ENCODE results near the gene BTBD6.
A peak's percentile ranks its signal among the peaks of the same experiment; 100 is the strongest.
"Not testable (repeated sequence)": the region's sequence is repeated elsewhere in the genome, so short reads cannot be mapped to it uniquely, and the experiment has no call there.

Gene BTBD6

DNA sequence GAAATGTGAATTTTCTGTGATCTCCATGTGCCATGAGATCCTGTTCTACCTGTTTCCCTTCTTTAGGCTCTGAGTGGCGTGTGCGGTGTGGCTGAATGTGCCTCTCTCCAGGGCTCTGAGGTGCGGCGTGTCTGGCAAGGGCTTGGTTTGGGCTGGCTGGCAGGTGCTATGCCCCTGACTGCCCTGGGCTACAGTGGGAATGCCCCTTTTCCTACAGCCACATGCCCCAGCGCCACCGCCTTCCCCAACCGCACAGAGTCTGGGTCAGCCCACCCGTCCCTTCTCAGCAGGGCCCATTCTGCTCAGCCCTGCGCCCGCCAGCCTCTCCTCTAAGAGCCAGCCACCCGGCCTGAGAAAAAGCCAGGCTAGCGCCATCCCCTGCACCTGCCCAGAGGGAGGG lies 24.7 kb downstream of the BTBD6 start:
- no peak for DNase-seq

DNA sequence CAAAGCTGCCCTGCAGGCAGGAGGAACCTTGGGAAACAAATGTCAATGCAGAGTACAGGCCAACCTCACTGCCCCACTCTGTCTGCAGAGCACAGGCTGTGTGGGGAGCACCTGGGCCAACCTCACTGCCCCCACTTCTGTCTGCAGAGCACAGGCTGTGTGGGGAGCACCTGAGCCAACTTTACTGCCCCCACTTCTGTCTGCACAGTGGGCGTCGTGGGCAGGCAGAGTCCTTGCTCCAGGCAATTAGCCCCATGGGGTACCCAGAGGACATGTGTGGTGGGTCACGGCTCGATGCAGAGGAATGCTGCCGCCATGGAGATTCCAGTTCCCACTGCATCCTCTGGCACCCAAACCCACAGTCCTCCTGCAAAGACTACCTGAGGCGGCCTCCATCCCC lies 26.3 kb downstream of the BTBD6 start:
- DNase-seq = no peak

DNA sequence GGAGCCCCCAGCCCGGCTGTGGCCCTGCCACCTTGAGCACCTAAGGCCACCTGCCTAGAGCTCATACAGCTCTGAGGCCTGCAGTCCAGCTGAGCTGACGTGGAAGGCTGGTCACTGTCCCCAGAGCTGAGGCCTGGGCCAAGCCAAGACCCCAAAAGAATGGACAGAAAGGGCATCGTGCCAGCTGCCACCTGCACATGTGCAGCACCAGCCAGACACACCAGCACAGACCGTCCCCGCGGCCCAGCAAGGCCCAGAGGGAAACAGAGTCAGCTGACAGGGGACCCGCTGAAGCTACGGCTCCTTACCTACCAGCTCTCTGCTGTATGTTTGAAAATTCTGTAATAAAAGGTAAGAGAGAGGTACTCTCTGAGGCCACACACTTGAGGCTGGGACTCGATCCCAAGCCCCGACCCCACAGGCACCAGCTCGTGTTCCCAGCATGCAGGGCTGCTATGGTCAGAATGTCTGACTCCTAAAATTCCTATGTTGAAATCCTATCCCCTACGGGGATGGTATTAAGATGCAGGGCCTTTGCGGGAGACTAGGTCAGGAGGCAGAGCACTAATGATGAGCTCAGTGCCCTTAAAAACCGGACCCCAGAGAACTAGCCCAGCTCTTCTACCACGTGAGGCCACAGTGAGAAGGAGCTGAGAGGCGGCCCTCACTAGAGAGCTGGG lies 27.1 kb downstream of the BTBD6 start:
- DNase-seq = no peak

DNA sequence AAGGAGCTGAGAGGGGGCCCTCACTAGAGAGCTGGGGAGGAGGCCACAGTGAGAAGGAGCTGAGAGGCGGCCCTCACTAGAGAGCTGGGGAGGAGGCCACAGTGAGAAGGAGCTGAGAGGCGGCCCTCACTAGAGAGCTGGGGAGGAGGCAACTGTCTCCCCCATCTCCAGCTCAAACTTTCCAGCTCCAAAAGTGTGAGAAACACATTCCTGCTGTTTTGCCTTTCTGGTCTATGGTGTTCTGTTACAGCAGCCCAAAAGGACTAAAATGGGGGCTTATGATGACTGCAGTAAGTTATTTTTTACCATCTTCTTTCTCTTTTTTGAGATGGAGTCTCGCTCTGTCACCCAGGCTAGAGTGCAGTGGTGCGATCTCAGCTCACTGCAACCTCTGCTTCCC lies 29.1 kb downstream of the BTBD6 start:
- not testable (repeated sequence) for DNase-seq

DNA sequence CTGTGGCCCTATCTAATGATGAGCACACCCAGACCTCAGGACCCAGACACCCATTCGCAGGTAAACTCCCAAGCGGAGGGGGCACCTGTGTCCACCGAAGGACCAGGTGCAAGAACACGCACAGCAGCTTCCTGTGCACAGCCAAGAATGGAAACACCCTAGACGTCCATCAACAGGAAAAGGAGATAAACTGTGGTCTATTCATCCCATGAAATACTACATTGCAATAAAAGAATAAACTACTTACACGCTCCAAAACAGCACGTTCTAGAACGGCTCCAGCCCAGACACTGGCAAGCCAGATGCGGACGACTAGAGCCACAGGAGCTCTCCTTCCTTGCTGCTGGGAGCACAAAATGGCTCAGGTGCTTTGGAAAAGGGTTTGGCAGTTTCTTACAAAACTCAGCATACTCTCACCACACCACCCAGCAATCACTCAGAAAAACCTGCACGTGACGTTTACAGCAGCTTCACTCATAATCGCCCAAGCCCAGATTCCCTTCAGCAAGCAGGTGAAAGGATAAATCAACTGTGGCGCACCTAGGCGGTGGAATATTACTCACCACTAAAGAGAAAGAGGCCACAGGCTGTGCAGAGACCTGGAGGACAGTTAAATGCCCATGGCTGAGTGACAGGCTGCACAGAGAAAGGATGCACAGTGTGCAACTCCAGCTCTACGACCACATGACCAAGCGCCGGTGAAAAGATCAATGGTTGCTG lies 31.5 kb downstream of the BTBD6 start:
- no peak for DNase-seq

DNA sequence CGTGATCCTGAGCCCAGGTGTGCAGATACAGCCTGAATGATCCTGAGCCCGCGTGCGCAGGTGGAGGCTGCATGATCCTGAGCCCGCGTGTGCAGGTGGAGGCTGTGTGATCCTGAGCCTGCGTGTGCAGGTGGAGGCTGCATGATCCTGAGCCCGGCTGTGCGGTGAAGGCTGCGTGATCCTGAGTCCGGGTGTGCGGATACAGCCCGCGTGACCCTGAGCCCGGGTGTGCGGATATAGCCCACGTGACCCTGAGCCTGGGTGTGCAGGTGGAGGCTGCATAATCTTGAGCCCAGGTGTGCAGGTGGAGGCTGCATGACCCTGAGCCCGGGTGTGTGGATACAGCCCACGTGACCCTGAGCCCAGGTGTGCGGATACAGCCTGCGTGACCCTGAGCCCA lies 32.2 kb downstream of the BTBD6 start:
- no peak for DNase-seq

DNA sequence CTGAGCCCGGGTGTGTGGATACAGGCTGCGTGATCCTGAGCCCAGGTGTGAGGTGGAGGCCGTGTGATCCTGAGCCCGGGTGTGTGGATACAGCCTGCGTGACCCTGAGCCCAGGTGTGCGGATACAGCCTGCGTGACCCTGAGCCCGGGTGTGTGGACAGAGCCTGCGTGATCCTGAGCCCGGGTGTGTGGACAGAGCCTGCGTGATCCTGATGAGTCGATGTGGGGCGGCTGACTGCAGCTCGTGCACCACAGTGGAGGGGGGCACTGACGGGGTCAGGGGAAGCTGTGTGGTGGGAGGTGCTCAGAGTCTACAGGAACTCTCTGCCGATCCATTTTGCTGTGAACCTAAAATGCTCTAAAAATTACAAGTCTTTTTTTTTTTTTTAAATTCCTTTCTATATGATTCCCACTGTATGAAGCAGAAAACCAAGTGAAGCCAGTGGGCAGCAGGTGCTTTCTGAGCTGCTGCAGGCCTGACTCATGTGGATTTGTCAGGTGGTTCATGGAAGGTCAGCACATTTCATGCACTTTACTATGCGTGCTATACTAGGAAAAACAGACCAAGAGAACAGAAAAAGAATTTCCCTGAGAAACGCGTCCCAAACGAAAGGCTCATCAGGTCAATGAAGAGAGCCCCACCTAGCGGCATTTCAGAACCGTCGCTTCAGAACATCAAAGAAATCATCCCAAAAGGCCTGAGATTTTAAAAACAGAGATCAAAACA lies 33.2 kb downstream of the BTBD6 start:
- DNase-seq = no peak

DNA sequence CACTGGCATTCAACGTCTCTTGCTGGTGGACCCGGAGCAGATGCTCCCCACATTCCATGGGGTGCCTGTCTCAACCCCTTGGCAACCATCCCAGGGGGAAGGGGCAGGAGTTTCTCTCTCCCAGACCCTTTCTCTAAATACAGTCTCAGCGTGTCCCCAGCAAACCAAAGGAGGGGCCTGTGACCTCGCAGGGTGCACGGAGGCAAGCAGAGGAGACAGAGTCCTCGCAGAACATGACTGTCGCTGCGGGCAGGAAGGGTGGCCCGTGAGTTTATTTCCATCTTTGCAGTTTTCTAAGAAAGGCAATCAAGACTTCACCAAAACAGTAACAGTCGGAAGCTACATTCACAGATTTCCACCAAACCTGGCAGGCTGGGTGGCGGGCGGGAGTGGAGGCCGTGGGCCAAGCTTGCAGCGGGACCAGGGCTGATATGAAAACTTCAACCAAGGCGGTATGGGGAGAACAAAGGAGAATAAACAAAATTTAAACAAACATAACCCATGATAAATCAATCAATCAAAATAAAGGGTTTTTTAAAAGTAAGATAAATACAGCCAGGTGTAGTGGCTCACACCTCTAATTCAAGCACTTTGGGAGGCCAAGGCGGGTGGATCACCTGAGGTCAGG lies 33.9 kb downstream of the BTBD6 start:
- no peak for DNase-seq

DNA sequence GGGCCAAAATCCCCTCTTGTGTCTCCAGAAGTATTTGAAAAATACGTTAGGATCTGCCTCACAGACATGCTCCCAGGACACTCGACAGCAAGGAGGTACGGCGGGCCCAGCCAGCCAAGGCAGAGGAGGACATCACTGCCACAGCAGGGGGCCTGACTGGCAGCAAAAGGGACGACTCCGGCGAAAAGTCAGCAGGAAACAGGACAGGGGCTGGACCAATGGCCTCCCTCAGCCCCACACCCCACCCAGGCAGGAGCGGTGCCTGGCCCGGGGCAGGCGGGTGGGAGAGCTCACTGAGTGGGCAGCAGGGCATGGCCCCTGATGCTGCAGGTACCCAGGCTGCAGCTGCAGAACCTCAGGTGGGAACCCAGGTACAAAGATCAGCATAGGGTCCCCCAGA lies 34.7 kb downstream of the BTBD6 start:
- DNase-seq = no peak

DNA sequence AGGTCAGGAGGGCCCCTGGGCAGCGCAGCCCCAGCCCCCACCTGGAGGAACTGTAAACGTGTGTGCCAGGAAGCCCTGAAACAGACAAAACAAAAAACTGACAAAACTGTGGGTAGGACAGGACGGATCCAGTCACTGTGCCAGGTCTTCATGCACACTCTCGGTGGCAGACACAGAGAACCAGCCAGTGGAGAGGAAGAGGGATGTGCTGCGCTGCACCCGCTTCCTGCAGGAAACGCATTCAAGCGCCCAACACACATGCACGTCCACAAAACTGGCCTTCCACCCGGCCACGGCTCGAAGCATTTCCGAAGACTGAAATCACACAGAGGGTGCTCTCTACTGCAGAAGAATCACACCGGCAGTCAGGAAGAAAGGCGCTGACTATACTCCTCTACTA lies 35.6 kb downstream of the BTBD6 start:
- DNase-seq = no peak

DNA sequence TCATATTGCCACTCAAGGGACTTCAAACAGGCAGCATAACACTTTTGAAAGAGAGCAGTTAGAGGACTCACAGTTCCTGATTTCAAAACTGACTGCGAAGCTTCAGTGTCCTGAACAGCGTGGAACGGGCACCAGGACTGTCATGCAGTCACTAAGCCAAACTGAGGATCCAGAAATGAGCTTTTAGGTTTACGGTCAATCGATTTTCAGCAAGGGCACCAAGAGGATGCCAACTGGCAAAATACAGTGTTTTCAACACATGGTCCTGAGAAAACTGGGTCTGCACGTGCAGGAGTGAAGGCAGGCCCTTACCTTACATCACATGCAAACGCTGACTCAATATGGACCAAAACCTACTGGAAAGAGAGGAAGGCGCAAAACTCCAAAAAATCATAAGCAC lies 36.8 kb downstream of the BTBD6 start:
- no peak for DNase-seq

DNA sequence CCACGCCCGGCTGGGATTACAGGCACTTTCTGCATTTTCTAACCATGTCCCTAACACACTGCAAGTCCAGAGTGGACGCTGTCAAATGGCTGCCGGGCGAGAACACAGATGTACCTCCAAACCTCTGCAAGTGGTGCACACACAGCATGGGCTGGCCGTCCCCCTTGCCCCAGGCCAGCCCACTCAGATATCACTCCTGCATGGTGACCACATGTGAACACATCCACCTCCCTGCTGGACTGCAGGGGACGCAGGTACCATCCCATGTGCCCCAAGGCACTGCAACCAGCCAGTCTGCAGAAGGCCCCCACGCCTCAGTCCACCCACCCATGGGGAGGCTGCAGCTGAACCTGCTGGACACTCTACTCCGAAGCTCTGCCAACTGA lies 38.4 kb downstream of the BTBD6 start:
- no peak for DNase-seq

DNA sequence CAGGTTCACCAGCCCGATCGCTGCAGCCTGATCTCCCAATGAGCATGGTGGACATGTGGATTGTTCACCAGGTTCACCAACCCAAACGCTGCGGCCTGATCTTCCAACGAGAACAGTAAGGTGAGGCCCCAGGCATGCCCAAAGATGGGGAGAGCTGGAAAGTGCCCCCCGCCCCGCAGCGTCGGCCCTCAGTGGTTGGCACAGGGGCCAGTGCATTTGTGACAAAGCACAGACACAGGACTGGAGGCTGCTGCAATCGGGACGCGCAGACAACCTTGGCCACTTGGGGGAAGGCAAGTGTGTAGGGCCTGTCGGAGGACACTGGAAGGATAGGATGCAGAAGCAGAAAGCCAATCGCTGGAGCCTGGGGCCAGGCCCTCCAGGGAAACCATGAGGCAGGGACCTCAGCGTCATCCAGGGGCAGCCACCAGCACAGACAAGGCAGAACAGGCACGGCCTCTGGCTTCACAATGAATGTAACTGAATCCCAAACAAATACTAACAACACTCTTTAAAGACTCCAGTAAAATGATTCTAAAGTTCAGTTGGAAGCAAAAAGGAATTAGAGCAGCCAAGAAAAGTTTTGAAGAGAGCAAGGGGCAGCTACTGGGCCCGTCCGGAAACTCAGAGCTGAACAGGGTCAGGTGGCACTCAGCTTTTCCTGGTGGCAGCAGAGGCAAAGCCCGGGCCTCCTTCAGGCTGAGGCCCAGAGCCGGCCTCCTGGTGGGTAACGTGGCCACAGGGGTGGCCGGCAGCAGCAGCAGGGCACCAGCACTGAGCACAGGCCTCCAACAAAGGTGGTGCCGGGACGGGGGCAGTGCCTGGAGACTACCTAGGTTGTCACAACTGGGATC lies 39.1 kb downstream of the BTBD6 start:
- DNase-seq = no peak

DNA sequence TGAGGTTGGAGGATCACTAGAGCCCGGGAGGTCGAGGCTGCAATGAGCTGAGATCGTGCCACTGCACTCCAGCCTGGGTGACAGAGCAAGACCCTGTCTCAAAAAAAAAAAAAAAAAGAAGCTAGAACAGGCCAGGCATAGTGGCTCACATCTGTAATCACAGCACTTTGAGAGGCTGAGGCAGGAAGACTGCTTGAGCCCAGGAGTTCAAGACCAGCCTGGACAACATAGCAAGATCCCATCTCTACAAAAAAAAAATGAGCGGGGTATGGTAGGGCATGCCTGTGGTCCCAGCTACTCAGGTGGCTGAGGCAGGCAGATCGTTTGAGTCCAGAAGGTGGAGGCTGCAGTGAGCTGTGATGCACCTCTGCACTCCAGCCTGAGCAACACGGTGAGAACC lies 40.6 kb downstream of the BTBD6 start:
- not testable (repeated sequence) for DNase-seq

DNA sequence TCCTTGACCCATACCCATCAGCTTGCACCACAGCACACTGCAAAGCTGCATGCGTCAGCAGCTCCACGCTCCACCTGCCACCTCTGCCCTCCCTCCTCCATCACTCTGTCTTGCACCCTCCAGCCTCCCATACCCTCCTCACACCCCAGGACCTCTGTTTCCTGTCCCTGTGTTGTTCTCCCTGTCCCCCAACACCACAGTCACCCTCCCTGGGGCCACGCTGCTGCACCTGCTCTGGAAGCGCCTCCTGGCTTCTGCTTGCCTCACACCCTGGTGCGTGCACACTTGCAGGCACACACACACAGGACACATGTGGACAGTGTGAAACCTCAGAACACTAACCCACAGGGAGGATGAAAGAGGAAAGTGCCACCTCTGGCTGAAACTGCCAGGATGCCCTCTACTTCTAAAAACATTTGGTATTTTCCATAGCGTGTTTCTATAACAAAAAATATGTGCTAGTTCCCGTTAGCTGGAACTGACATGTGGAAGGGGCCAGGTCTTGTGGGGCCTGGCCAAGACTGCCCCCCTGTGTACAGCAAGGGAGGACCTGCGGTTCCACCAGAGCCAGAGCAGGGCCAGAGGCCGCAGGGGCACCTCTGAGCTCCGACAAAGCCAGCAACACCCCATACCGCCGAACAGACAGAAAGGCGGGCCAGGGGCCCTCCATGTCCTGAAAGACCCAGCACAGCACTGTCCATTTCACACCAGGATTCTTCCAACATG lies 42.5 kb downstream of the BTBD6 start:
- DNase-seq = no peak

DNA sequence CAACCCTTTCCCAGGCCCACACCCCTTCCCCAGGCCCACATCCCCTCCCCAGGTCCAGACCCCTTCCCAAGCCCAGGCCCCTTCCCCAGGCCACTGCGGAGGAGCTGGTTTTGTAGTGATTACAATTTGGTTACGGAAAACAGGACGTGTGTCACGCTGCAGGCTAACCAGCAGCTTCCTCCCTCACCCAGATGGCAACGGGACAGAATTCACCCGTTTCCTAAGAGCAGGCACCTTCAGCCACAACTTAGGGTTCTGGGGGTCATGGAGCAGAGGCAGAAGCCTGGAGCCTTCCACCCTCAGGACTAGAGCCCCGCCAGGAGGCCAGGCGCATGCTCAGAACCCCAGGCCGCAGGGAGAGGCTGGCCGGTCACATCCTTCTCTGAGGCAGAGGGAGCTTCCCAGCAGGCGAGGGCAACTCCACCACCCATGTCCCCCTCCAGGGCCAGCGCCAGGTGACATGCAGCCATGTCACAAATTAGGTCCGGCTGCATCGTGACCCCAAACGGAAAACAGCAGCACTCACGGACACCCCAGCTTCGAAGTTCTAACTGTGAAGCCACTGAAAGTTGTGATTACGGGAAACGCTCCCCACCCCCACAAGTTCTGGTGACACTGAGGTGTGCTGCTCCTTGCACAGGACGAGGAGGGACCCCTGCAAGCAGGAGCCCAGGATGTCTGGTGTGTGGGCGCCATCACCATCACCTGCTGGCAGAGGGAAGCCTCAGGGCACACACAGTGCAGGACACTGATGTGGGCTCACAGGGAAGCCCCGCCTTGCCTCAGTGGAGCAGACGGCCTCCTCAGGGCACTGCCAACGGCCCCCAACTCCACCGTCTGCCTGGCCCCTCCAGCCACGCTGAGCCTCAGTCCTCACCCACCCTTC lies 44.7 kb downstream of the BTBD6 start:
- no peak for DNase-seq

DNA sequence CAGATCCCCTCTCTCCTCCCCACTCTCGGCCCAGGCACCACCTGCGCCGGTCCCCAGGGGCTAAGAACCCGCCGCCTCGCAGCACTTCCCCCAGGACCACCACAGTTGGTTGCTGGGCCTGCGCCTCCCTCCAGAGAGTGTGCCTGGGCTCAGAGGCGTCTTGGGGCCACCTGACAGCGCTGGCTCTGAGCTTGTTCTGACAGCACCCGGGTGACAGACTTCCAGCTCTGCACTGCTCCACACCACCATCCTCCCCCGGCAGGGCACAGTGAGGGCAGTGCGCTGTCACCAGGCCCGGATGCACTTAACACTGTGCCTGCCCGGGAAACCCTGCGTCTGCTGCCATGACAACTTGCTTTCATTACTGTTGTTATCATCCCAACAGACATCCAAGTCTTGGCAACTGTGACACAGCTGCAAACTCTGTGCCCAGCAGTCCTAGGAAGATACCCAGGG lies 45.8 kb downstream of the BTBD6 start:
- peak; percentile 30 for DNase-seq

DNA sequence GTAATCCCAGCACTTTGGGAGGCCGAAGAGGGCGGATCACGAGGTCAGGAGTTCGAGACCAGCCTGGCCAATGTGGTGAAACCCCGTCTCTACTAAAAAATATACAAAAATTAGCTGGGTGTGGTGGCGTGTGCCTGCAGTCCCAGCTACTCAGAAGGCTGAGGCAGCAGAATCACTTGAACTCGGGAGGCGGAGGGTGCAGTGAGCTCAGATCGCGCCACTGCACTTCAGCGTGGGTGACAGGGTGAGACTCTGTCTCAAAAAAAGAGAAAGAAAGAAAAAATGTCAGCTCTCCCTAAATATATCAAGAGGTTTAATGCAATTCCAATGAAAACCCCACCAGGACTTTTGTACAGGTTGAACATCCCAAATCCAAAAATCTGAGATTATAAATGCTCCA lies 49.0 kb downstream of the BTBD6 start:
- DNase-seq = not testable (repeated sequence)

DNA sequence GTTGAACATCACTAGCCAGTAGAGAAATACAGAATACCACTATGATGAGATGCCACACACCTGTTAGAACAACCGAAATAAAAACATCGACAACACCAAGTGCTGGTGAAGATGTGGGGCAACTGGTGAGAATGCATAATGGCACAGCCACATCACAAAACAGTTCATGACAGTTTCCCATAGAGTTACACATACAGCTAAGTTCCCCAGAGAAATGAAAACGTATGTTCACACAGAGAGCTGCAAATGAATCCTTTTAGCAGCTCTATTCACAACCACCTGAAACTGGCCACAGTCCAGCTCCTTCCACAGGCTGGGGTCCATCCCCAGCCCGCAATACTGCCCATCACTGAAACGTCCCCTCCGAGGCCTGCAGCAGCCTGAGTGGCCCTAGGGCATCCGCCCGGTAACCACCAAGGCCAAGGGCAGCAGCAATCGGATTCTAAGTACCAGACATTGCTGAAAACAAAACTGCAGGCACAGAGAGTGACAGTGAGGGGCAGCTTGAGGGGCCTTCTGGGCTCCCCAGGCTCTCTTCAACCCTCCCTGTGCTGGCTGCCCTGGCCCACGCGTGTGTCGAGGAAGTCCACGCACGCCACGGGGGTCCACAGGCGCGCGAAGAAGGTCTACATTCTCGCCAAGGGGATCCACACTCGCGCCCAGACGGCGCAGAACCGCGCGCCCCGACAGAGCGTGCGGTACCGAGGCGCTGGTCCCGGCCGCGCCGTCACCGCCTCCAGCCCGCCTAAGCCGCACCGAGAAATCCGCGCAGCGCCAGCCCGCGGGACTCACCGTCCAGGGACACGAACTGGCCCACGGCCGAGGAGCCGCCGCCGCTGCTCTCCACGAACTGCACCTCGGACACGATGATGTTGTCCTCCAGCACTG lies 51.6 kb downstream of the BTBD6 start:
- no peak for DNase-seq

All from NCI-H774 (cell line).